ENCODE results near the gene DPAGT1.

GRCh38 chr11:119095066-119095880 lies 6.4 kb downstream of the DPAGT1 start:
- TF ChIP-seq CTCF (IDR thresholded peaks at IDR 0.05) (peak in 1 of 3 experiments; percentile 13), POLR2A (IDR thresholded peaks at IDR 0.05) (peak in 1 of 2 donors; percentile 99)
